Calu3 (cell line): Measurements from ENCODE around the gene NMNAT1. TPM values are rescaled to one million over a fixed set of nuclear protein-coding genes. Genes with fewer than 3 reads are reported as not detected.

ENCODE experiments used
- BruUV-seq: library from RNA; stranded (reverse); fragments of 400-500 nt; replicated peaks from 2 replicates; lab custom pipeline; 2021; lab: Mats Ljungman, UMichigan
- CTCF ChIA-PET: fragments of 300-600 bp; sonication (Branson Sonifier 250); formaldehyde crosslinking; loops from one replicate; lab custom pipeline; 2022; ENCODE audit warnings: antibody characterized with exemption; lab: Charles Lee
- DNase-seq: peaks from one replicate; pipeline ENCODE4 v3.0.0; 2022
- H3K27ac Mint-ChIP-seq: one replicate; pipeline ENCODE4 v1.8.0; 2022; ENCODE audit warnings: mixed read lengths; ENCODE audit not compliant: unreplicated experiment
- H3K27me3 Mint-ChIP-seq: one replicate; pipeline ENCODE4 v1.8.0; 2022; ENCODE audit warnings: mixed read lengths; ENCODE audit not compliant: unreplicated experiment
- H3K36me3 Mint-ChIP-seq: one replicate; pipeline ENCODE4 v1.8.0; 2022; ENCODE audit warnings: mild to moderate bottlenecking, moderate library complexity, mixed read lengths; ENCODE audit not compliant: insufficient read depth, unreplicated experiment
- H3K4me1 Mint-ChIP-seq: one replicate; pipeline ENCODE4 v1.8.0; 2022; ENCODE audit warnings: mild to moderate bottlenecking, low read depth, mixed read lengths; ENCODE audit not compliant: unreplicated experiment
- H3K4me3 Mint-ChIP-seq: one replicate; pipeline ENCODE4 v1.8.0; 2022; ENCODE audit warnings: mild to moderate bottlenecking, low read depth, moderate library complexity, mixed read lengths; ENCODE audit not compliant: unreplicated experiment
- H3K9me3 Mint-ChIP-seq: one replicate; pipeline ENCODE4 v1.8.0; 2022; ENCODE audit warnings: low read depth, mixed read lengths; ENCODE audit not compliant: unreplicated experiment
- intact Hi-C: fragments of 100-400 bp; cut with micrococcal nuclease; formaldehyde crosslinking; loops from one replicate; pipeline ENCODE4 v1.10.0; 2022; ENCODE audit not compliant: unreplicated experiment
- total RNA-seq: library from RNA; stranded (reverse); gene quantifications from 2 replicates; pipeline ENCODE4 v1.2.3, GENCODE V29; 2022
- TF ChIP-seq, protein P1 (sequence below): fragments of 200-600 bp; IDR thresholded peaks from one replicate; pipeline ENCODE4 v1.8.0; 2022; ENCODE audit warnings: antibody characterized with exemption; ENCODE audit not compliant: unreplicated experiment

Gene NMNAT1
- total RNA-seq, 1 experiment from 2014 or later, result 5.7 TPM

- no peaks in the 10 kb centered on the region for H3K9me3 Mint-ChIP-seq
- intact Hi-C loops, result no loop called here
- no peak overlapping the region for H3K4me3 Mint-ChIP-seq
- no peak for DNase-seq
- no peaks in the 10 kb centered on the region for H3K27me3 Mint-ChIP-seq
- peaks cover 10% of the 10 kb centered on the region for H3K36me3 Mint-ChIP-seq
- BruUV-seq, result no TSS peak
- no peak overlapping the region for H3K27ac Mint-ChIP-seq
- CTCF ChIA-PET, result no interaction called here
- H3K4me1 Mint-ChIP-seq, result peaks cover 35% of the 10 kb centered on the region
- TF ChIP-seq, protein P1, sequence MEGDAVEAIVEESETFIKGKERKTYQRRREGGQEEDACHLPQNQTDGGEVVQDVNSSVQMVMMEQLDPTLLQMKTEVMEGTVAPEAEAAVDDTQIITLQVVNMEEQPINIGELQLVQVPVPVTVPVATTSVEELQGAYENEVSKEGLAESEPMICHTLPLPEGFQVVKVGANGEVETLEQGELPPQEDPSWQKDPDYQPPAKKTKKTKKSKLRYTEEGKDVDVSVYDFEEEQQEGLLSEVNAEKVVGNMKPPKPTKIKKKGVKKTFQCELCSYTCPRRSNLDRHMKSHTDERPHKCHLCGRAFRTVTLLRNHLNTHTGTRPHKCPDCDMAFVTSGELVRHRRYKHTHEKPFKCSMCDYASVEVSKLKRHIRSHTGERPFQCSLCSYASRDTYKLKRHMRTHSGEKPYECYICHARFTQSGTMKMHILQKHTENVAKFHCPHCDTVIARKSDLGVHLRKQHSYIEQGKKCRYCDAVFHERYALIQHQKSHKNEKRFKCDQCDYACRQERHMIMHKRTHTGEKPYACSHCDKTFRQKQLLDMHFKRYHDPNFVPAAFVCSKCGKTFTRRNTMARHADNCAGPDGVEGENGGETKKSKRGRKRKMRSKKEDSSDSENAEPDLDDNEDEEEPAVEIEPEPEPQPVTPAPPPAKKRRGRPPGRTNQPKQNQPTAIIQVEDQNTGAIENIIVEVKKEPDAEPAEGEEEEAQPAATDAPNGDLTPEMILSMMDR, result no peak
These were observed 38.3 kb upstream of the NMNAT1 start for GRCh38 chr1:9905010-9905409.

DNA sequence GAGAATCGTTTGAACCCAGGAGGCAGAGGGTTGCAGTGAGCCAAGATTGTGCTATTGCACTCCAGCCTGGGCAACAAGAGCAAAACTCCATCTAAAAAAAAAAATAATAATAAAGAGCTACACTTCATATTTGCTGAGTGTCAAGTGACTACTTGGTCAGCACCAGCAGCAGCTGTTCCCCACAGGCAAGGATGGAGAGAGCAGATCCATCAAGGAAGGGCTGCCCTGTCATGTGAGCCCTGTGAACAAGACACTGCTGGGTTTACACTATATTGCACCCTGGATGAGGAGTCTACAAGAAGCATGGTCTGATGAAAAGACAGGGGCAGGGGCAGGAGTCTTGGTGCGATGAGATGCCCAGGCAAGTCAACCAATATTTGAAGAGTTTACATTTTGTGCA lies 36.8 kb upstream of the NMNAT1 start:
- Mint-ChIP-seq H3K27ac (no peak overlapping the region), H3K4me3 (no peak overlapping the region), H3K36me3 (peaks cover 22% of the 10 kb centered on the region), H3K4me1 (peaks cover 22% of the 10 kb centered on the region), H3K27me3 (no peaks in the 10 kb centered on the region), H3K9me3 (no peaks in the 10 kb centered on the region)
- TF ChIP-seq, protein P1, result no peak
- BruUV-seq, result no TSS peak
- CTCF ChIA-PET, result no interaction called here
- intact Hi-C loops, result no loop called here
- DNase-seq, result no peak

DNA sequence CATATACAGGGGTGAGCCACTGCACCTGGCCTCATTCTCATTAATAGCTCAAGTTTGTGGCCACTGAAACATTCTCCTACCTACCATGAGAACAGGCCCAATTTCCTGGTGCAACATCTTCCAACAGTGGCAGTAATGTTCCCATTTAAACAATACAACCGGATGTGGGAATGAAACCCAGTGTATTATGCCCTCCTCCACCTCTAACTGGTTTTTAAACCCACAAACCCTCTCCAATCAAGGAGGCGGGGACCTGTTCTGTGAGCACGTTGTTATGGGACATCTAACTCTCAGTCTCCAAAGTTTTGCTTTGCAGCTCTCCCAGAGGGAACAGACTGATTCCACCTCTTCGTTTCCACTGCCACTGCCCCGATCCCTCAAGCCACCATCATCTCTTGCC lies 35.8 kb upstream of the NMNAT1 start:
- no peak for DNase-seq
- Mint-ChIP-seq H3K4me3 (no peak overlapping the region), H3K9me3 (no peaks in the 10 kb centered on the region), H3K27ac (no peak overlapping the region), H3K36me3 (peaks cover 22% of the 10 kb centered on the region), H3K27me3 (no peaks in the 10 kb centered on the region), H3K4me1 (peaks cover 29% of the 10 kb centered on the region)
- TF ChIP-seq, protein P1, result no peak
- no TSS peak for BruUV-seq
- intact Hi-C loops, result no loop called here
- CTCF ChIA-PET, result interaction anchor here (0.6 to 0.8 kb wide), 2 partner anchors 14 to 231 kb away, joined by 3 read pairs; no protein-coding TSS in a partner anchor

GRCh38 chr1:9908871-9909233 lies 34.4 kb upstream of the NMNAT1 start:
- Mint-ChIP-seq H3K27ac (no peak overlapping the region), H3K4me1 (peaks cover 33% of the 10 kb centered on the region), H3K27me3 (no peaks in the 10 kb centered on the region), H3K36me3 (peaks cover 22% of the 10 kb centered on the region), H3K4me3 (peak overlapping the region; percentile 87), H3K9me3 (no peaks in the 10 kb centered on the region)
- TF ChIP-seq, protein P1, result no peak
- CTCF ChIA-PET, result no interaction called here
- TSS peak; percentile 67 for BruUV-seq
- no peak for DNase-seq
- intact Hi-C loops, result no loop called here
